ENCODE data around the gene CHAMP1.
"Not testable (repeated sequence)": the region's sequence is repeated elsewhere in the genome, so short reads cannot be mapped to it uniquely, and the experiment has no call there.

The CHAMP1 gene

DNA sequence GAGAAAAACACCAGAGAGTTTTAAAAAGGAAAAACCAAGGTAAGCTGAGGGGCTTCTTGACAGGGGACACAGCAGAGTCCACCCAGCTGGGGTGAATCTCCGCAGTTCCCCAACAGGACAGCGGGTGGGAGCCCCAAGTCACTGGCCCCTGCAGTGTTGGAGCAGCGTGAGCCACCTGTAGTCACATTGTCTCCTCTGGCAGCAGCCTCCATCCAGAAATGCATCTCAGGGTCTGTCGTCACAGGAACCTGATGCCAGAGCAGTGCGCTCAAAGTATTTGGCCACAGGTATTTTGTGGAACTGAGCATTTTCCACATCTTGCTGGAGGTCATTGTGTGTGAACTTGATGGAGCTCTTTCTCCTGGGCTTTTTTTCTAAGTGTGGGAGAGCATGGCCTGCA is 24.7 kb downstream of the CHAMP1 start:
- Histone ChIP-seq H3K4me2 (ENCODE audit: low read length) (peak overlapping the region; percentile 65), H3K9me3 (ENCODE audit: low read length) (0 out of 2 replicates have a peak, but pooled peaks cover 2% of the 10 kb centered on the region), H3K79me2 (ENCODE audit: insufficient read depth, low read length) (no peaks in the 10 kb centered on the region), H3K4me3 (ENCODE audit: low read depth, low read length, poor library complexity, severe bottlenecking) (no peak overlapping the region), H3K27ac (ENCODE audit: low read depth, low read length, poor library complexity, severe bottlenecking) (peak overlapping the region; percentile 95), H2AFZ (ENCODE audit: low read length) (peak overlapping the region; percentile 3; the same call in 1 of the 2 replicates), H3K36me3 (ENCODE audit: insufficient read depth, low read length) (no peaks in the 10 kb centered on the region), H3K9me2 (ENCODE audit: low read depth, low read length) (no peaks in the 10 kb centered on the region), H3K9ac (ENCODE audit: low read length) (peak overlapping the region; percentile 56; the same call in 1 of the 2 replicates), H3F3A (ENCODE audit: insufficient read depth, low read length) (peaks cover 5% of the 10 kb centered on the region; the same call in 1 of the 2 replicates), H4K20me1 (ENCODE audit: insufficient read depth, low read length) (no peaks in the 10 kb centered on the region), H3K27me3 (ENCODE audit: insufficient read depth, low read length) (no peaks in the 10 kb centered on the region), H3K4me1 (ENCODE audit: insufficient read depth, low read length, severe bottlenecking) (peaks cover 67% of the 10 kb centered on the region)
- TF ChIP-seq, protein P1, sequence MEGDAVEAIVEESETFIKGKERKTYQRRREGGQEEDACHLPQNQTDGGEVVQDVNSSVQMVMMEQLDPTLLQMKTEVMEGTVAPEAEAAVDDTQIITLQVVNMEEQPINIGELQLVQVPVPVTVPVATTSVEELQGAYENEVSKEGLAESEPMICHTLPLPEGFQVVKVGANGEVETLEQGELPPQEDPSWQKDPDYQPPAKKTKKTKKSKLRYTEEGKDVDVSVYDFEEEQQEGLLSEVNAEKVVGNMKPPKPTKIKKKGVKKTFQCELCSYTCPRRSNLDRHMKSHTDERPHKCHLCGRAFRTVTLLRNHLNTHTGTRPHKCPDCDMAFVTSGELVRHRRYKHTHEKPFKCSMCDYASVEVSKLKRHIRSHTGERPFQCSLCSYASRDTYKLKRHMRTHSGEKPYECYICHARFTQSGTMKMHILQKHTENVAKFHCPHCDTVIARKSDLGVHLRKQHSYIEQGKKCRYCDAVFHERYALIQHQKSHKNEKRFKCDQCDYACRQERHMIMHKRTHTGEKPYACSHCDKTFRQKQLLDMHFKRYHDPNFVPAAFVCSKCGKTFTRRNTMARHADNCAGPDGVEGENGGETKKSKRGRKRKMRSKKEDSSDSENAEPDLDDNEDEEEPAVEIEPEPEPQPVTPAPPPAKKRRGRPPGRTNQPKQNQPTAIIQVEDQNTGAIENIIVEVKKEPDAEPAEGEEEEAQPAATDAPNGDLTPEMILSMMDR (IDR thresholded peaks at IDR 0.05; ENCODE audit: low read length), result no peak
- TF ChIP-seq EZH2 (IDR thresholded peaks at IDR 0.05; ENCODE audit: borderline replicate concordance, low read length), result no peak

DNA sequence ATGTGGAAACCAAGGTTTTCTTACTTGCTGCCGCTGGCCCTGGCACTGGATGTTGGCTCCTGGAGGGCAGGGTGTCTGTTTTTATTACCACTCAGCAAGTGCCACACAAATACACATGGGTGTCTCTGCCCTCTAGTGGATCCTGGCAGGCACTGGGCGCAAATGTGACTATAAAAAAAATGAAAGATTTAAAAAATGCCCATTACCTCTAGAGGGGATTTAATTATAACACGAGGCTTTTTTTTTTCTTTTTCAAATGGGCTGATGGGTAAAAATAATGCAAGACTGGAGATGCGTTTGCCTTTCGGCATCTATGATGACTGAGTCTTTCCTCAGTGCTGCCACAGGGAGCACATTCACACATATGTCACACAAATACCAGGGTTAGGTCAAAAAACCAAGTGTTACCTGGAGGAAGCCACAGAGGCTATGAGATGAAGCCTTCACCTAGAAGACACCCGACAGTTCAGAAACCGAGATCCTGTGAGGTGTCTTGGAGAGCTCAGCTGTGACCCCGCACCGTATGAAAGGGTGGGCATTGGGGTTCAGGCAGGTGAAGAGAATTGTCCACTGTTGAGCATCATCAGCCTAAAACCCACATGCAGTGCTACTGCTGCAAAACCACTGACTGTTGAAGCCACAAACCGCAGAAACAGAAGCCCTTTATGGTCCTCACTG is 25.7 kb downstream of the CHAMP1 start:
- peak overlapping the region; percentile 65 for H3K4me2 ChIP-seq (ENCODE audit: low read length)
- no peaks in the 10 kb centered on the region for H3K79me2 ChIP-seq (ENCODE audit: insufficient read depth, low read length)
- no peaks in the 10 kb centered on the region for H3K36me3 ChIP-seq (ENCODE audit: insufficient read depth, low read length)
- no peak overlapping the region for H2AFZ ChIP-seq (ENCODE audit: low read length)
- H3K4me1 ChIP-seq (ENCODE audit: insufficient read depth, low read length, severe bottlenecking), result peaks cover 57% of the 10 kb centered on the region
- peaks cover 5% of the 10 kb centered on the region; the same call in 1 of the 2 replicates for H3F3A ChIP-seq (ENCODE audit: insufficient read depth, low read length)
- H3K9me3 ChIP-seq (ENCODE audit: low read length), result 0 out of 2 replicates have a peak, but pooled peaks cover 2% of the 10 kb centered on the region
- H3K9ac ChIP-seq (ENCODE audit: low read length), result peak overlapping the region; percentile 56
- H3K9me2 ChIP-seq (ENCODE audit: low read depth, low read length), result no peaks in the 10 kb centered on the region
- no peaks in the 10 kb centered on the region for H3K27me3 ChIP-seq (ENCODE audit: insufficient read depth, low read length)
- H4K20me1 ChIP-seq (ENCODE audit: insufficient read depth, low read length), result no peaks in the 10 kb centered on the region
- peak overlapping the region; percentile 95 for H3K27ac ChIP-seq (ENCODE audit: low read depth, low read length, poor library complexity, severe bottlenecking)
- no peak for TF ChIP-seq EZH2 (IDR thresholded peaks at IDR 0.05; ENCODE audit: borderline replicate concordance, low read length)
- TF ChIP-seq, protein P1 (IDR thresholded peaks at IDR 0.05; ENCODE audit: low read length), result peak; percentile 99
- H3K4me3 ChIP-seq (ENCODE audit: low read depth, low read length, poor library complexity, severe bottlenecking), result peak overlapping the region; percentile 13

DNA sequence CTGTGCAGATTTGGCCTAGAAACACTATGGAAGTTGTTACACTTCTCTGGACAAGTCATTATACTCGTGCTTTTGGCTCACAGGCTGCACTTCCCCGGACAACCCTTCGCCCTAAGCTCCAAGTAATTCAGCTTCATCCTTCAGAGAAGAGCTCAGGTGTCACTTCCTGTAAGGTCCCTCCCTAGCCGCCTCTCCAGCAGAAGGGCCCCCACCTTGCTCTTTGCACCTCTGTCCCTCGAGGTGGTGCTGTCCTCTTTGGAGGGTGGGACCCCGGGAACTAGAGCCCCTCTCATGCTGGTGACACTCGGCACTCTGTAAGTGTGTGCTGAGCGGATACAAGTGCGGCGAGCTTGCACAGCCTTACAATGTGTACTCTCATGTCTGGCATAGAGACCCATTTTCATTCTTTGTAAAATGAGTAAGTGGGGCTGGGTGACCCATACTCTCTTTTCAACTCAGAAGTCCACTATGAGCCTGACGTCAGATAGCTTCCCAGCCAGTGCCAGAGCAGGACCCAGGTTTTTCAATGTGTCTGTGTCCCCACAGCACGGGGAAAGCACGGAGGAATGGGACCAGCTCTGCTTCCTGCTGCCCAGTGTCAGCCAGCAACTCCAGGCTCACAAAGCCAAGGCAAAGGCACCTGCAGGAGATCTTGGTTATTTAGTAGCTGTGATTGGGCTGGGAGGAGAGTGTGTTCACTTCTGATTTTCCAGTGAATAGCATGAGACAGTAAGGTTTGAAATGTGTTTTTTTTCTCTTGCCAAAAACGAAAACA is 26.9 kb downstream of the CHAMP1 start:
- H2AFZ ChIP-seq (ENCODE audit: low read length), result 0 out of 2 replicates have a peak overlapping the region, but pooled peaks have one; percentile 15
- TF ChIP-seq, protein P1 (IDR thresholded peaks at IDR 0.05; ENCODE audit: low read length), result no peak
- no peak for TF ChIP-seq EZH2 (IDR thresholded peaks at IDR 0.05; ENCODE audit: borderline replicate concordance, low read length)
- no peaks in the 10 kb centered on the region for H4K20me1 ChIP-seq (ENCODE audit: insufficient read depth, low read length)
- H3K27me3 ChIP-seq (ENCODE audit: insufficient read depth, low read length), result no peaks in the 10 kb centered on the region
- H3F3A ChIP-seq (ENCODE audit: insufficient read depth, low read length), result peaks cover 5% of the 10 kb centered on the region; the same call in 1 of the 2 replicates
- H3K36me3 ChIP-seq (ENCODE audit: insufficient read depth, low read length), result no peaks in the 10 kb centered on the region
- no peaks in the 10 kb centered on the region for H3K79me2 ChIP-seq (ENCODE audit: insufficient read depth, low read length)
- H3K4me3 ChIP-seq (ENCODE audit: low read depth, low read length, poor library complexity, severe bottlenecking), result no peak overlapping the region
- H3K9me2 ChIP-seq (ENCODE audit: low read depth, low read length), result no peaks in the 10 kb centered on the region
- peak overlapping the region; percentile 41 for H3K9ac ChIP-seq (ENCODE audit: low read length)
- H3K4me2 ChIP-seq (ENCODE audit: low read length), result peak overlapping the region; percentile 49
- H3K9me3 ChIP-seq (ENCODE audit: low read length), result 0 out of 2 replicates have a peak, but pooled peaks cover 2% of the 10 kb centered on the region
- peak overlapping the region; percentile 95 for H3K27ac ChIP-seq (ENCODE audit: low read depth, low read length, poor library complexity, severe bottlenecking)
- H3K4me1 ChIP-seq (ENCODE audit: insufficient read depth, low read length, severe bottlenecking), result peaks cover 63% of the 10 kb centered on the region

DNA sequence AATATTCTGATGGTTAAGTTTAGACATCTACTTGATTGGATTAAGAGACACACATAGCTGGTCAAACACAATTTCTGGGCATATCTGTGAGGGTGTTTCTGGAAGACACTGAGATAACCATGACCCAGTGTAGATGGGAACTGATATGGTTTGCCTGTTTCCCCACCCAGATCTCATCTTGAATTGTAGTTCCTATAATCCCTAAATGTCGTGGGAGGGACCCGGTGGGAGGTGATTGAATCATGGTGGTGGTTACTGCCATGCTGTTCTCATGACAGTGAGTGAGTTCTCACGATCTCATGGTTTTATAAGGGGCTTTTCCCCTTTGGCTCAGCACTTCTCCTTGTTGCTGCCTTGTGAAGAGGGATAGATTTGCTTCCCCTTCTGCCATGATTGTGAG is 33.0 kb downstream of the CHAMP1 start:
- H3K4me1 ChIP-seq (ENCODE audit: insufficient read depth, low read length, severe bottlenecking), result peaks cover 51% of the 10 kb centered on the region
- not testable (repeated sequence) for H3K27ac ChIP-seq (ENCODE audit: low read depth, low read length, poor library complexity, severe bottlenecking); H3K4me3 ChIP-seq (ENCODE audit: low read depth, low read length, poor library complexity, severe bottlenecking); H3K9me3 ChIP-seq (ENCODE audit: low read length); H2AFZ ChIP-seq (ENCODE audit: low read length); H3K9ac ChIP-seq (ENCODE audit: low read length); H4K20me1 ChIP-seq (ENCODE audit: insufficient read depth, low read length); H3F3A ChIP-seq (ENCODE audit: insufficient read depth, low read length); H3K4me2 ChIP-seq (ENCODE audit: low read length); H3K79me2 ChIP-seq (ENCODE audit: insufficient read depth, low read length); H3K27me3 ChIP-seq (ENCODE audit: insufficient read depth, low read length); H3K9me2 ChIP-seq (ENCODE audit: low read depth, low read length); H3K36me3 ChIP-seq (ENCODE audit: insufficient read depth, low read length)
